Smooth muscle cell (in vitro differentiated cells): ENCODE results near the gene PRSS36. TPM values are rescaled to one million over a fixed set of nuclear protein-coding genes. Genes with fewer than 3 reads are reported as not detected.
"Not testable (repeated sequence)": the region's sequence is repeated elsewhere in the genome, so short reads cannot be mapped to it uniquely, and the experiment has no call there.

Experiments
- DNase-seq: peaks from one replicate; lab custom pipeline; 2025; ENCODE audit not compliant: unreplicated experiment; lab: John Stamatoyannopoulos, UW
- H2AFZ ChIP-seq: fragments of 200-600 bp; sonication (generic); 2 replicates; pipeline ENCODE4 v1.6.0; 2016; ENCODE audit warnings: antibody characterized with exemption, low read depth, mild to moderate bottlenecking
- H3F3A ChIP-seq: fragments of 200-600 bp; sonication (generic); 2 replicates; pipeline ENCODE4 v1.6.0; 2017; ENCODE audit warnings: antibody characterized with exemption, low read depth
- H3K27ac ChIP-seq: fragments of 200-600 bp; sonication (generic); 2 replicates; pipeline ENCODE4 v1.5.1; 2016; ENCODE audit warnings: low read depth, mild to moderate bottlenecking
- H3K27me3 ChIP-seq: fragments of 200-600 bp; sonication (generic); 2 replicates; pipeline ENCODE4 v1.6.1; 2016; ENCODE audit warnings: low read depth, mild to moderate bottlenecking
- H3K36me3 ChIP-seq: fragments of 200-600 bp; sonication (generic); 2 replicates; pipeline ENCODE4 v1.5.1; 2016; ENCODE audit warnings: low read depth
- H3K4me1 ChIP-seq: fragments of 200-600 bp; sonication (generic); 2 replicates; pipeline ENCODE4 v1.5.1; 2016; ENCODE audit warnings: low read depth
- H3K4me2 ChIP-seq: fragments of 200-600 bp; sonication (generic); 2 replicates; pipeline ENCODE4 v1.6.0; 2016; ENCODE audit warnings: mild to moderate bottlenecking
- H3K4me3 ChIP-seq: fragments of 200-600 bp; sonication (generic); 2 replicates; pipeline ENCODE4 v1.5.1; 2016; ENCODE audit warnings: mild to moderate bottlenecking
- H3K79me2 ChIP-seq: fragments of 200-600 bp; sonication (generic); 2 replicates; pipeline ENCODE4 v1.6.0; 2016; ENCODE audit warnings: low read depth, mild to moderate bottlenecking
- H3K9ac ChIP-seq: fragments of 200-600 bp; sonication (generic); 2 replicates; pipeline ENCODE4 v1.6.0; 2016; ENCODE audit warnings: low read depth
- H3K9me3 ChIP-seq: fragments of 200-600 bp; sonication (generic); replicated peaks from 2 replicates; pipeline ENCODE4 v1.5.1; 2016; ENCODE audit warnings: low read depth
- H4K20me1 ChIP-seq: fragments of 200-600 bp; sonication (generic); 2 replicates; pipeline ENCODE4 v1.6.0; 2016; ENCODE audit warnings: low read depth
- CTCF ChIP-seq: fragments of 200-600 bp; sonication (generic); IDR thresholded peaks from 2 replicates; pipeline ENCODE4 v1.5.1; 2017; ENCODE audit warnings: borderline replicate concordance, mild to moderate bottlenecking, antibody characterized with exemption; ENCODE audit not compliant: insufficient read depth, poor library complexity, severe bottlenecking
- WGBS: methylation state at CpG from one replicate; pipeline ENCODE4 v1.1.7; 2016; ENCODE audit warnings: low lambda C conversion rate; 5-methylcytosine and 5-hydroxymethylcytosine counted together
- polyA plus RNA-seq: library from polyadenylated mRNA; unstranded; fragments of >200 nt; fragmentation: Nextera tagmentation; extraction: Ambion mirVana; gene quantifications from 2 replicates; pipeline ENCODE4 v1.2.1, GENCODE V29; 2016
- total RNA-seq: library from RNA; depleted of rRNA; stranded (reverse); fragments of >200 nt; gene quantifications from 2 replicates; pipeline ENCODE4 v1.2.3, GENCODE V29; 2014

The PRSS36 gene
- total and polyA plus RNA-seq, 2 experiments from 2014 or later = 0.31 to 1.6 TPM

- Histone ChIP-seq H2AFZ (peak overlapping the region; percentile 76), H3K9me3 (no peaks in the 10 kb centered on the region), H3F3A (no peaks in the 10 kb centered on the region), H3K9ac (peak overlapping the region; percentile 1), H3K4me1 (peaks cover 9% of the 10 kb centered on the region), H3K27me3 (peaks cover 2% of the 10 kb centered on the region), H3K4me3 (peak overlapping the region; percentile 43), H3K36me3 (no peaks in the 10 kb centered on the region), H3K4me2 (peak overlapping the region; percentile 80), H4K20me1 (no peaks in the 10 kb centered on the region), H3K27ac (peak overlapping the region; percentile 64), H3K79me2 (no peaks in the 10 kb centered on the region)
- 37% methylated on average over 10 of the region's 10 CpGs for WGBS
- TF ChIP-seq CTCF = no peak
- DNase-seq = no peak
Observed at GRCh38 chr16:31141489-31142108, 8.3 kb downstream of the PRSS36 start.

- Histone ChIP-seq H3K9ac (peak overlapping the region; percentile 1), H3K27ac (peak overlapping the region; percentile 64), H3K4me3 (peak overlapping the region; percentile 43), H3K4me2 (peak overlapping the region; percentile 80)
- not testable (repeated sequence) for H2AFZ ChIP-seq, H3K4me1 ChIP-seq, H3F3A ChIP-seq, H3K9me3 ChIP-seq, H4K20me1 ChIP-seq, H3K36me3 ChIP-seq, DNase-seq, H3K27me3 ChIP-seq, H3K79me2 ChIP-seq
- WGBS = 96% methylated on average over 9 of the region's 9 CpGs
Observed at GRCh38 chr16:31141071-31141469, 8.8 kb downstream of the PRSS36 start.

- peak overlapping the region; percentile 20 for H2AFZ ChIP-seq
Observed at GRCh38 chr16:31138621-31139578, 11.0 kb downstream of the PRSS36 start.

GRCh38 chr16:31136822-31137499, 12.9 kb downstream of the PRSS36 start:
- not testable (repeated sequence) for H3K27ac ChIP-seq, H2AFZ ChIP-seq, H3K4me2 ChIP-seq, DNase-seq, H3K36me3 ChIP-seq, H3K27me3 ChIP-seq, H3K79me2 ChIP-seq, H4K20me1 ChIP-seq, H3K9me3 ChIP-seq, H3K4me3 ChIP-seq, H3F3A ChIP-seq, H3K9ac ChIP-seq
- WGBS = 96% methylated on average over 20 of the region's 20 CpGs
- H3K4me1 ChIP-seq = peaks cover 17% of the 10 kb centered on the region

More at GRCh38 chr16:31138621-31139578, 11.0 kb downstream of the PRSS36 start:
- Histone ChIP-seq H3K79me2 (no peaks in the 10 kb centered on the region), H3K9me3 (no peaks in the 10 kb centered on the region), H4K20me1 (peaks cover 5% of the 10 kb centered on the region), H3K27ac (no peak overlapping the region), H3K4me3 (no peak overlapping the region), H3F3A (no peaks in the 10 kb centered on the region), H3K27me3 (no peaks in the 10 kb centered on the region), H3K36me3 (no peaks in the 10 kb centered on the region), H3K9ac (no peak overlapping the region), H3K4me2 (peak overlapping the region; percentile 32), H3K4me1 (peaks cover 15% of the 10 kb centered on the region)
- no peak for DNase-seq
- TF ChIP-seq CTCF = no peak
- 37% methylated on average over 27 of the region's 27 CpGs for WGBS
